Measurements from ENCODE around the gene QRSL1. TPM values are rescaled to one million over a fixed set of nuclear protein-coding genes. Genes with fewer than 3 reads are reported as not detected.

The QRSL1 gene
- polyA plus RNA-seq, 1 donor from 2014 or later = 20.0 TPM

DNA sequence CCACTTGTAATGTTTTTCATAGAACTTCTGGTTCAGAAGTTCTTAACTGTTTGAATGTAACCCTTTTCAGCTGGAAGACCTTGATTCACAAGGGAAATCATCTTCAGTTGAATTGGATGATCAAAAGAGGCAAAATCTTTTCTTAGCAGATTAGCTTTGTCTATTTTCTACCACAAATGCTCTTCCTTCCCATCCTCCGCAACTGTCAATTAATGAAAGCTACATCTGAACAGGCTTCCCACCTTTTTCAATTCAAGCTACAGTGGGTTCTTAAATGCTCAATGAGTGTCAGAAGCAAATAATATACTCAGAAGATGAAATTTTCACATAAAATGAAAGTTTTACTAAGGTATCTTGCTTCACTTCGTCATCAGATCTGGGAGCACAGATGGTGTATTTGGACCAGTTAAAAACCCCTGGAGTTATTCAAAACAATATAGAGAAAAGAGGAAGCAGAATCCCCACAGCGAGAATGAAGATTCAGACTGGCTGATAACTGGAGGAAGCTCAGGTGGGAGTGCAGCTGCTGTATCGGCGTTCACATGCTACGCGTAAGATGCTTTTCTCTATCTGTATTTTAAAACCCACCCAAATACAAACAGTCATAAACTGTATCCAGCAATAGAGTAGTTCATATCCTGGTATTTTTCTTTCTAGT, 19.4 kb downstream of the QRSL1 start:
- no peaks in the 10 kb centered on the region for H3K79me2 ChIP-seq (replicated peaks; ENCODE audit: insufficient read depth, low read length)
- H3K36me3 ChIP-seq (ENCODE audit: insufficient read depth, low read length) = peaks cover 3% of the 10 kb centered on the region

DNA sequence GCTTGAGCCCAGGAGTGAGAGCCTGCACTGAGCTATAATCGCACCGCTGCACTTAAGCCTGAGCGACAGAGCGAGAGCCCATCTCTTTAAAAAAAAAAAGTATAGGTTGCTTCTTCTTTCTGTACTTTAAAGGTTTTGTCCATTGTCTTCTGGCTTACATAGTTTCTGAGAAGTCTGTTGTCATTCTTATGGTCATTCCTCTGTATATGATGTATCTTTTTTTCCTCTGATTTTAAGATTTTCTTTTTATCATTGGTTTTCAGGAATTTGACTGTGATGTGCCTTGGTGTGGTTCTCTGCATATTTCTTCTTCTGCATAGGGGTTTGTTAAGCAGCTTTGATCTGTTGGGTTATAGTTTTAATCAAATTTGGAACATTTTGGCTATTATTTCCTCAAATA, 29.1 kb downstream of the QRSL1 start:
- Histone ChIP-seq H3K27ac (ENCODE audit: low read length) (no peak overlapping the region), H3K4me3 (ENCODE audit: low read length) (no peak overlapping the region), H4K20me1 (ENCODE audit: insufficient read depth) (no peaks in the 10 kb centered on the region), H3K9me2 (ENCODE audit: insufficient read depth, low read length) (no peaks in the 10 kb centered on the region), H2AFZ (ENCODE audit: low read depth, low read length) (no peak overlapping the region), H3K9me3 (ENCODE audit: low read length) (no peaks in the 10 kb centered on the region), H3K9ac (ENCODE audit: low read length) (no peak overlapping the region), H3K27me3 (ENCODE audit: insufficient read depth, low read depth, low read length) (no peaks in the 10 kb centered on the region), H3K79me2 (replicated peaks; ENCODE audit: insufficient read depth, low read length) (no peaks in the 10 kb centered on the region), H3K36me3 (ENCODE audit: insufficient read depth, low read length) (peaks cover 18% of the 10 kb centered on the region), H3F3A (ENCODE audit: insufficient read depth, low read length, poor library complexity, severe bottlenecking) (no peaks in the 10 kb centered on the region), H3K4me2 (ENCODE audit: low read length) (no peak overlapping the region)
- TF ChIP-seq, protein P1, sequence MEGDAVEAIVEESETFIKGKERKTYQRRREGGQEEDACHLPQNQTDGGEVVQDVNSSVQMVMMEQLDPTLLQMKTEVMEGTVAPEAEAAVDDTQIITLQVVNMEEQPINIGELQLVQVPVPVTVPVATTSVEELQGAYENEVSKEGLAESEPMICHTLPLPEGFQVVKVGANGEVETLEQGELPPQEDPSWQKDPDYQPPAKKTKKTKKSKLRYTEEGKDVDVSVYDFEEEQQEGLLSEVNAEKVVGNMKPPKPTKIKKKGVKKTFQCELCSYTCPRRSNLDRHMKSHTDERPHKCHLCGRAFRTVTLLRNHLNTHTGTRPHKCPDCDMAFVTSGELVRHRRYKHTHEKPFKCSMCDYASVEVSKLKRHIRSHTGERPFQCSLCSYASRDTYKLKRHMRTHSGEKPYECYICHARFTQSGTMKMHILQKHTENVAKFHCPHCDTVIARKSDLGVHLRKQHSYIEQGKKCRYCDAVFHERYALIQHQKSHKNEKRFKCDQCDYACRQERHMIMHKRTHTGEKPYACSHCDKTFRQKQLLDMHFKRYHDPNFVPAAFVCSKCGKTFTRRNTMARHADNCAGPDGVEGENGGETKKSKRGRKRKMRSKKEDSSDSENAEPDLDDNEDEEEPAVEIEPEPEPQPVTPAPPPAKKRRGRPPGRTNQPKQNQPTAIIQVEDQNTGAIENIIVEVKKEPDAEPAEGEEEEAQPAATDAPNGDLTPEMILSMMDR (IDR thresholded peaks at IDR 0.05; ENCODE audit: poor library complexity, severe bottlenecking) = no peak
- TF ChIP-seq POLR2AphosphoS5 (IDR thresholded peaks at IDR 0.05) (no peak), TAF1 (IDR thresholded peaks at IDR 0.05; ENCODE audit: low read depth) (no peak), MXI1 (conservative IDR thresholded peaks at IDR 0.05; ENCODE audit: poor library complexity, severe bottlenecking) (no peak), EZH2 (IDR thresholded peaks at IDR 0.05; ENCODE audit: borderline replicate concordance, insufficient read depth, low read length, poor library complexity, severe bottlenecking) (no peak), SMC3 (conservative IDR thresholded peaks at IDR 0.05; ENCODE audit: poor library complexity) (no peak), RAD21 (conservative IDR thresholded peaks at IDR 0.05) (no peak), EP300 (conservative IDR thresholded peaks at IDR 0.05; ENCODE audit: poor library complexity, severe bottlenecking) (no peak)
- TF ChIP-seq, protein P2, sequence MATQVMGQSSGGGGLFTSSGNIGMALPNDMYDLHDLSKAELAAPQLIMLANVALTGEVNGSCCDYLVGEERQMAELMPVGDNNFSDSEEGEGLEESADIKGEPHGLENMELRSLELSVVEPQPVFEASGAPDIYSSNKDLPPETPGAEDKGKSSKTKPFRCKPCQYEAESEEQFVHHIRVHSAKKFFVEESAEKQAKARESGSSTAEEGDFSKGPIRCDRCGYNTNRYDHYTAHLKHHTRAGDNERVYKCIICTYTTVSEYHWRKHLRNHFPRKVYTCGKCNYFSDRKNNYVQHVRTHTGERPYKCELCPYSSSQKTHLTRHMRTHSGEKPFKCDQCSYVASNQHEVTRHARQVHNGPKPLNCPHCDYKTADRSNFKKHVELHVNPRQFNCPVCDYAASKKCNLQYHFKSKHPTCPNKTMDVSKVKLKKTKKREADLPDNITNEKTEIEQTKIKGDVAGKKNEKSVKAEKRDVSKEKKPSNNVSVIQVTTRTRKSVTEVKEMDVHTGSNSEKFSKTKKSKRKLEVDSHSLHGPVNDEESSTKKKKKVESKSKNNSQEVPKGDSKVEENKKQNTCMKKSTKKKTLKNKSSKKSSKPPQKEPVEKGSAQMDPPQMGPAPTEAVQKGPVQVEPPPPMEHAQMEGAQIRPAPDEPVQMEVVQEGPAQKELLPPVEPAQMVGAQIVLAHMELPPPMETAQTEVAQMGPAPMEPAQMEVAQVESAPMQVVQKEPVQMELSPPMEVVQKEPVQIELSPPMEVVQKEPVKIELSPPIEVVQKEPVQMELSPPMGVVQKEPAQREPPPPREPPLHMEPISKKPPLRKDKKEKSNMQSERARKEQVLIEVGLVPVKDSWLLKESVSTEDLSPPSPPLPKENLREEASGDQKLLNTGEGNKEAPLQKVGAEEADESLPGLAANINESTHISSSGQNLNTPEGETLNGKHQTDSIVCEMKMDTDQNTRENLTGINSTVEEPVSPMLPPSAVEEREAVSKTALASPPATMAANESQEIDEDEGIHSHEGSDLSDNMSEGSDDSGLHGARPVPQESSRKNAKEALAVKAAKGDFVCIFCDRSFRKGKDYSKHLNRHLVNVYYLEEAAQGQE (IDR thresholded peaks at IDR 0.05; ENCODE audit: borderline replicate concordance) = no peak

More for the DNA sequence above, 19.4 kb downstream of the QRSL1 start:
- H3F3A ChIP-seq (ENCODE audit: insufficient read depth, low read length, poor library complexity, severe bottlenecking) = no peaks in the 10 kb centered on the region
- no peak overlapping the region for H3K4me2 ChIP-seq (ENCODE audit: low read length)
- no peak overlapping the region for H3K4me3 ChIP-seq (ENCODE audit: low read length)
- no peaks in the 10 kb centered on the region for H3K9me3 ChIP-seq (ENCODE audit: low read length)
- H4K20me1 ChIP-seq (ENCODE audit: insufficient read depth) = no peaks in the 10 kb centered on the region
- H2AFZ ChIP-seq (ENCODE audit: low read depth, low read length) = no peak overlapping the region
- no peaks in the 10 kb centered on the region for H3K9me2 ChIP-seq (ENCODE audit: insufficient read depth, low read length)
- H3K9ac ChIP-seq (ENCODE audit: low read length) = no peak overlapping the region
- H3K27ac ChIP-seq (ENCODE audit: low read length) = no peak overlapping the region
- TF ChIP-seq POLR2AphosphoS5 (IDR thresholded peaks at IDR 0.05) (no peak), RAD21 (conservative IDR thresholded peaks at IDR 0.05) (no peak), EZH2 (IDR thresholded peaks at IDR 0.05; ENCODE audit: borderline replicate concordance, insufficient read depth, low read length, poor library complexity, severe bottlenecking) (no peak), TAF1 (IDR thresholded peaks at IDR 0.05; ENCODE audit: low read depth) (no peak), EP300 (conservative IDR thresholded peaks at IDR 0.05; ENCODE audit: poor library complexity, severe bottlenecking) (no peak), MXI1 (conservative IDR thresholded peaks at IDR 0.05; ENCODE audit: poor library complexity, severe bottlenecking) (no peak), SMC3 (conservative IDR thresholded peaks at IDR 0.05; ENCODE audit: poor library complexity) (no peak)
- TF ChIP-seq, protein P2 (IDR thresholded peaks at IDR 0.05; ENCODE audit: borderline replicate concordance) = no peak
- TF ChIP-seq, protein P1 (IDR thresholded peaks at IDR 0.05; ENCODE audit: poor library complexity, severe bottlenecking) = no peak
- no peaks in the 10 kb centered on the region for H3K27me3 ChIP-seq (ENCODE audit: insufficient read depth, low read depth, low read length)

Measured in neural cell (in vitro differentiated cells).